GM18870 (cell line): Measurements from ENCODE around the gene TCF12.
"Not testable (repeated sequence)": the region's sequence is repeated elsewhere in the genome, so short reads cannot be mapped to it uniquely, and the experiment has no call there.

ENCODE experiments used
- ATAC-seq: cut with Tn5 transposase; IDR thresholded peaks from one replicate; pipeline ENCODE4 v1.9.1; 2021; ENCODE audit warnings: moderate library complexity; ENCODE audit not compliant: unreplicated experiment

Gene TCF12

DNA sequence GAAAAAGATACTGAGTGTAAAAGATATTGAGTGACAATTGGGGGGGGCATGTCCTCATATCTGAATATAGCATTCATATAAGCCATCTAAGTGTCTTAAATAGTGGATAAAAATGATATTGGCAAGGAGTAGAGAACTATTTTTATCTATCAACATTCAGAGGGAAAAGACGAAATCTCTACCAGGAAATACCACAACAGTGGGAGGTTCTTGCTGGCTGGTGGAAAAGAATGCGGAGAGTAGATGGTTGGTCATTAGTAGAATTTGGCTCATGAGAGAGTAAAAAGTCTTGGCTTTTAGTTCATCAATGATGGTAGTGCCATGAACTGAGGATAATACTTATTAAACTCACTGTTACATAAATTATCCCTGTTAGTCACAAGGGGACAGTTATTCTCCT, 4.8 kb upstream of the TCF12 start:
- no peak for ATAC-seq

DNA sequence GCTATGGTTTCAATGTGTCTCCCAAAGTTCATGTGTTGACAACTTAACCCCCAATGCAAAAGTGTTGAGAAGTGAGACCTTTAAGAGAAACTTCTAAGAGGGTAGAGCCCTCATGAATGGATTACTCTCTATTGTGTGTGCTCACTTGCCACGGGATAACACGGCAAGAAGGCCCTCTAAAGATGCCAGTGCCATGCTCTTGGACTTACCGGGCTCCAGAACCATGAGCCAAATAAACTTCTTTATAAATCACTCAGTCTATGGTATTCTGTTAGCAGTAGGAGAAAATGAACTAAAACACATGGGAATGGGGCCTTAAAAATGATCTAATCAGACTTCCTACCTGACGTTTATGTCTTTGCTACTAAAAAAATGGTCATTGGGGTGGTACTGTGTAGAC, 2.6 kb upstream of the TCF12 start:
- ATAC-seq, result no peak

DNA sequence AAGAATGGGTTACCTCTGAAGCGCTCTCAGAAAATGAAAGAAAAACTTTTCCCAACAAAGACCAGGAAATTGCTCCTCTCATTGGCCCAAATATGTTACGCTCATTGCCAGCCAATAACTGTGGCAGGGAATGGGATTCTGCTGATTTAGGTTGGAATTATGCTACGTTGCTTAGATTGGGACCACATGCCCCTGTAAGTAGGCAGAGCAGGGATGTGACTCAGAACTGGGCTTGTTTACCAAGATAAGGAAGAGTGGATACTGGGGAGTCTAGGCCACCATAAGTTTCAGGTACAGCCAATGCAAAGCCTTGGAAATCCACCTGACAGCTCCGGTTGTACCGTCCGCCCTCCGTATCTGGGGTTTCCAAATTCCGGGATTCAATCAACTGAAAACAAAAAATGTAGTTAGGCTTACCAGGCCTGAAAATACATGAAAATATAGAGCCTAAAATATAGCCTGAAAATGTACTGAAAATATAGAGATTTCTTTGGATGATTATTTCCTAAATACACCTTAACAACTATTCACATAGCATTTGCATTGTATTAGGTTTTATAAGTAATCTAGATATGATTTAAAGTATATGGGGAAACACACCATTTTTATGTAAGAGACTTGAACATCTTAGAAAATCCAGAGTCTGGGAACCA, 1.5 kb upstream of the TCF12 start:
- no peak for ATAC-seq

DNA sequence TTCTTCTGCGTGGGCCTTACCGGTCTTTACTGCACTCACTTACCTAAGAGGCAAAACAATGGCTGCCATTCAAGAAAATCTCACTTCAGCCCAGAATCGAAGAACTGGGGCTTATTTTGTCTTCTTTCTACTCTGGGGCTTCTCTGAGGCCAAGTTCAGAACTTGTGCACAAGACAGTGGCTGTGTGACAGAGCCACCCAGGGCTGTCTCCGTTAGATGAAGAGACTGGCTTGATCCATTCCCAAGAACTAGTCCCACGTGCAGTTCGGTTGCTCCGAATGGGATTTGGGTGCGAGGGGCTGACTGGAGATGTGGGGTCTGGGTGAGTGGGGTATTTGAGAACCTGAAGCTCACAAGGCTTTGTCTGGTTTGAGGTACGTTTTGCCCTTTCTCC, 795 bp upstream of the TCF12 start:
- ATAC-seq, result peak; percentile 8

DNA sequence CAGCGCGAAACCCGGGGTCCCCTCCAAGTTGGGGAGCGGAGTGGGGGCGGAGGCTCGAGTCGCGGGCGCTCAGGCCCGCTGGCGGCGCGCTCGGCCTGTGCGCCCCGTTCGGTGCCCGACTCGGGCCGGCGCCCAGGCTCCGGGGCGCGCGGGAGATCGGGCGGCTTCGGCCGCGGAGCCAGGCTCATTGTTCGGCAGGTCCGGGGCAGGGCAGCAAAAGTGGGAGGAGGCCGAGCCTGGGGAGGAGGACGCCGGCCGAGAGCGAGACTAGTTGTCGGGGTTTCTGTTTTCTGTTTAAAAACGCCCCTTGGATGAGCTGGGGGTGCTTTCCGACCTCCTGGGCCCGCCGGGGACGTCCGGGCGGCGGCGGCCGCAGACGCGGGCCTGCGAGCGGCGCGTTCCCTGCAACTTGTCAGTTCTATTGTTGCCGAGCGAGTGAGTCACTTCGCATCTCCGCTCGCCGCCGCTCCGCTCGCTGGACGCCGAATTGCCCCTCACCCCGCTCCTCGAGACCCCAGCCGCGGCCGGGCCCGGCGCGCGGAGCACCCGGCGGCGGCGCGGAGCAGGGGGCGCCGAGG, 676 bp downstream of the TCF12 start:
- ATAC-seq, result no peak

DNA sequence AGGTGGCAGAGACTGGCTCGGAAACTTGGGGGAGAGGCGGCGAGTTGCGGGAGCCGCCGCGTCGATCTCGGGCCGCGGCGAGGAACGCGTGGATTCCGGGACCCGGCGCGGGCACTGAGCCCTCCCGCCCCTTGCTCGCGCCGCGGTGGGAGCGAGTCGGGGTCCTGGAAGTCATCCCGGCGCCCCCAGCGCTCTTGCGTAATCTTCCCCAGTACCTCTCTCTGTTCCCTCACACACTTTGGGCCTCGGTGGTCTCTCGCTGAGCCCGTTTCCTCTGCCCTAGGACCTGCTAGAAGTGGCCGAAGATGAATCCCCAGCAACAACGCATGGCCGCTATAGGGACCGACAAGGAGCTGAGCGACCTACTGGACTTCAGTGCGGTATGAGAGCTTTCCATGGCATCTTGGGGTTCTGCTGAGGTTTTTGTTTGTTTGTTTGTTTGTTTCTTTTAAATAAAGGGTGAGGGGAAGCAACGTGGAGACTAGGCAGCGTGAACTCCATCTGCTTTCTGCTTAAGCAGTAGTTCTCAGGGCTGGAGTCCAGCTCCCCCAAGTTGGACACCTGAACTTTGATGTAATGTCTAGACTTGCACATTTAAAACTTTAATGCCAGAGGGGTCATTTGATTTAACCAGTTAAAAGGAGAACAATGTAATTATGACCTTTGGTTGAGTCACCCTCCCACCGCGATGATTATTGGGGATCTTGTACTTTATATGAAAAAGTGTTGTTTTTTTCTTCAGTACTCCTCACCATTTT, 1.3 kb downstream of the TCF12 start:
- no peak for ATAC-seq

DNA sequence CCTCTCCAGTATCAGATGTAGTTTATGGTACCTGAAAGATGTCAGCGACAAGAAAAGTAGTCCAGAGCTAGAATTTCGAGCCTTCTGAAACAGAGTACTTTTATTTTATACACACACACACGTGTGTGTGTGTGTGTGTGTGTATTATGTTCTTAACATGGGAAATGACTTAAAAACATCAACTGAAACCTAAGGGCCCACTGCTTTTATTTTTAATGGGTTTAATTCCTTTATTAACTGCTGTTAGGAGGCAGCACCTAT, 1.9 kb downstream of the TCF12 start:
- no peak for ATAC-seq

DNA sequence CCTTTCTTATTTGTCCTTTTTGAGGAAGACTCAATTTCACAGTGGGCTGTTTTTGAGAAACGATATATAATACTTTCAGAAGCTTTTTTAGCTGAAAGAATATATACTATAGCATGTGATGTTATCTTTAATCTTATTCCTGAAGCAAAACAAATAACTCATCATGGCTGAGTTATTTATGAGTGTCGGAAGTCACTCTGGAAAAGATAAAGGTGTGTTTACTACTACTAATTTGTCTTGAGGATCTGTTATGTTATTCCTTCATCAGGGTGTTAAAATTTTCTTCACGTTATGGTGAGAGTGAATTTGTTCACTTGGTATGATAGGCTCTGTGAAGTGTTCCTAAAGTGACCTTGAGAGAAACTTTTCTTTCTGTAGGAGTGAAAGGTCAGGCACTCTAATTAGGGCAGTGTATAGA, 4.7 kb downstream of the TCF12 start:
- ATAC-seq, result no peak

DNA sequence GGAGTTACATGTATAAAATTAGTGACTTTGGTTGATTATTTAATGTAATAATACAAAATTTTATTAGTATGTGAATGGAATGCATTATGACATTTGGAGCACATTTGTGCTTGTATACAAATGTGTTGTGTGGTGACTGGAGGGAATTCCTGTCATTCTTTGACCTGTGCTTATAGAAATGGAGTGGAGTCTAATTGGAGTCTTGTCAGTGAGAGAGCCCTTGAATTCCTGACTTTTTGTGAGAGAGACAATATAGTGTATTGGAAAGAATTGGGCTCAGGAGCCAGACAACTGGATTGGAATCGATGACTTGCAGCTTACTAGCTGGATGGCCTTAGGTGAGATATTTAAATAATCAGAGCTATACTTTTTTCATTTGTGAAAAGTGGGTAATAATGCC, 9.4 kb downstream of the TCF12 start:
- ATAC-seq, result no peak

DNA sequence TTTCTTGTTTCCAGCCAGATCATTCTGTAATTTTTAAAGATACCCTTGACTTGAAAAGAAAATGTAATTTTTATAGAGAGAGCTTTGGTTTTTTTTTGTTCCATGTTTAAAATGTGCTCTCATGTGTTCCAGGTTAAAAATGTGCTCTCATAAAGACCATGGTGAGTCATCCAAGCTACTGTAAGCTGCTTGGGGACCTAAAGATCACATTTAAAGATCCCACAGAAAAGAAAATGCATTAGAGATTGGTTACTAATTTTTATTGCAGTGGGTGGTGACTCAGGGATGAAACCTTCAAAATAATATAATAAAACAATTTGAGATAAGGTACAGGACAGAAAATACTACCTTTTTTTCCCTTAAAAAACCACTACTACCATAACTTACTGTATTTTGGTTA, 11.0 kb downstream of the TCF12 start:
- no peak for ATAC-seq

DNA sequence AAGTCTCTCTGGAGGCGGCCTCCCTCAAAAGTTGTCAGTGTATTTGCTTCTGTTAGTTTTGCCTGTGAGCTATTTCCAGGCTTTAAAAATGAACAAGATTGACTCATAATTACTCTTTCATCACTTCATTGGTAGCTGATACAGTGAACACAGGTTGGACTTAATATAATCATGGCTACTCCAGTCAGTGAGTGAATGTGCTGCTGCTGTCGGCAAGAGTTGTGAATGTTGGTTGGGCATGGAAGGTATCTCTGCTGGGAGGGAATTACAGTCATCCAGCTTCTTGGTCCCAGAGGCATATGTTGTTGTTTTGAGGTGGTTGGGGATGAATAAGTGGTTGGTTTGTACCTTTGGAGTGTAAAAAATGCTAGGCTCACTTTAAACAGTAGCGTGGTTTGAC, 11.5 kb downstream of the TCF12 start:
- no peak for ATAC-seq

DNA sequence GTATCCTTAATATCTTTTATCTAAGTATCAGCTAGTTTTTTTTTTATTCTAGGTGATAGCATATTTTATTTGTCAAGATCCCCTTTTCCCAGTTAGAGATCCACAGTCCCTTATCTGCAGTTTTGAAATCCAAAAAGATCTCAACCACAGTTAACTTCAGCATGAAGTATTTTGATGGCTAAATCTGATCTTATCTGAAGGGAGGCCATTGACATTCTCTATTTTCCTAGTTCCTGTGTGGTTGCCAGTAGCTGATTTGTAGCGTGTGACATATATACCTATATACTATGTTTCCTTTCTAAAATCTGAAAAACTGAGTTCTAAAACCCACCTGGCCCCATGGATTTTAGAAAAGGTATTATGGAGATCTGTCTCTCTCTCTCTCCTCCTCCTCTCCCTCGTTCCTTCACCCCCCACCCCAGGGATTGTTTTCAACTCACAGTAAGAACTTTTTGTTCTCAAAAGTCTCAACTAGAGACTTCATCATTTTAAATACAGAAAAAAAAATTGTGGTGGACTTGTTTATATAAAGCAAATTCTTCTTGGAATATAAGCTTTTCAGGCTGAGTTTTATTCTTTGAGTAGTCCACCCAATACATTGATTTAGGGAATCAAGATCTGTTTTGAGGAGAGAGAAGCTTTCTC, 12.3 kb downstream of the TCF12 start:
- no peak for ATAC-seq

DNA sequence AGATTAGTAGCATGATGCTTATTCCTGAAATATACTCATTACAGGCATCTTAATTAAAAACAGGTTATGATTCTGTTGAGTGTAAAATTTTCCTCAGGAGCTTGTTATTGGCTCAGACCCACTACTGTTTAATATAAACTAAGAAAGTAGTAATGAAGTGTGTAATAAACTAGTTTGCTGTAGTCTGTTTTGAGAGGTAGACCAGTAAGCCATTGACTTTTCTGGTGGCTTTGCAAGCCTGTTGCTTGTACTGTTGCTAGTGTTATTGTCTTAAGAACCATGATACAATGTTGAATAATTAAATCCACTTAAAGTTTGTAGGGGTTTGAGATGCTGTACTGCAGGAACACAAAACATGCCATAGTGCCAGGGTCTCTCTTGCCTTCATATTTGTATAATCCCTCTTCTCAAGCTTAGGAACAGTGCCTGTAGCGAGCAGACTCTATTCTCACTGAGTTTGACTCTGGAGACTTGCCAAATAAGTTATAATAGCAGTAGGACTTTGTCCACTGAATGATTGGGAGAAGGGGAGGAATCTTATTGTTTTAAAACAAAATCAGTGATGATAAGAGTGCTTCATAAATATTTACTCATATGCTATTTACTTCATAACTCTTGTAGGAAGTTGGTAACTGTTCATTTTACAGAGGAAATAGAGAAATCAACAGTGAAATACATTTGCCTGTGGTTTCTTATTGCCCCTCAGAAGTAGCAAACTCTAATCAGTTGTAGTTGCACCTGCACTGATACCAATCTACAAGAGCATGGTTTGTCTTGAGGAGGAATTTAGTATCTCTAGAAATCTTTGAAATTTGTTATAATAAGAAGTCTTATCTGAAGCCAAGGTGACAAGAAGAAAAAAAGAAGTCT, 13.4 kb downstream of the TCF12 start:
- ATAC-seq, result no peak

DNA sequence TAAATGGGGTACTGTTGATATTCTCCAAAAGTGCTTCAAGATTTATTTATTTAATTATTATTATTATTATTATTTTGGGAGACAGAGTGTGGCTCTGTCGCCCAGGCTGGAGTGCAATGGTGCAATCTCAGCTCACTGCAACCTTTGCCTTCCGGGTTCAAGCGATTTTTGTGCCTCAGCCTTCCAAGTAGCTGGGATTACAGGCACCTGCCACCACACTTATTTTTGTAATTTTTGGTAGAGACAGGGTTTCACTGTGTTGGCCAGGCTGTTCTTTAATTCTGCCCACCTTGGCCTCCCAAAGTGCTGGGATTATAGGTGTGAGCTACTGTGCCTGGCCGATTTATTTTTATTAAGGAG, 14.0 kb downstream of the TCF12 start:
- ATAC-seq, result not testable (repeated sequence)

DNA sequence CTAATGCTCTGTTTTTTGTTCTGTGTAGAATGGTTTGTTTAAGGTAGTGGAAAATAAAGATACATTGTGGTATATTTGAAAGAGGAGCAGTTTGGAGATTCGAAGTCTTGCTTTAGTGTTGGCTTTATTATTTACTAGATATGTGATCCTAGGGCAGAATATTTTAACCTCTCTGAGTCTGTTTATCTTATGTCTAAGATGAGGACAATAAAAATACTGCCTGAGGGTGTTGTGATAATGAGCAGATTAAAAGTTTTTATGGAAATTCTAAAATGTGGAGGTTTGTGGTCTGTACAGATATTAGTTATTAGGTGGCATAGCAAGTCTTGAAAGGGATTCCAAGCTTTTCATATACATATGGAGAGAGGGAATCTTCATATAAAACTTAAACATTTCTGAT, 15.0 kb downstream of the TCF12 start:
- ATAC-seq, result no peak

DNA sequence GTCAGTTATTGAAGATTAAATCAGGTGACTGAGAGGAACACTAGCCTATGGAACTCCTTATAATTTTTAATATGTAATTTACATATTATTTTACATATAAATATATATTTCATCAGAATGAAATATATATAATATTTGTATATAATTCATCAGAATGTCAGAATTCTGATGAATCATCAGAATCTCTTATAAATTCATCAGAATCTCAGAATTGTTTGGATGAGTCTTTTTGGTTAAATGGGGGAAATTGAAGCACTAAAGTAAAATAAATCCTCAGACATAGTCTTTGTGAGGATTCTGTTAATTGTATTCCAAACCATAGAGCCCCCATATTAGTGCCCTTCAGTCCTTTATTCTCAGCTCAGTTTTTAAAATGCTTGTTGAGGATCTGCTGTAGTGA, 15.4 kb downstream of the TCF12 start:
- ATAC-seq, result no peak

DNA sequence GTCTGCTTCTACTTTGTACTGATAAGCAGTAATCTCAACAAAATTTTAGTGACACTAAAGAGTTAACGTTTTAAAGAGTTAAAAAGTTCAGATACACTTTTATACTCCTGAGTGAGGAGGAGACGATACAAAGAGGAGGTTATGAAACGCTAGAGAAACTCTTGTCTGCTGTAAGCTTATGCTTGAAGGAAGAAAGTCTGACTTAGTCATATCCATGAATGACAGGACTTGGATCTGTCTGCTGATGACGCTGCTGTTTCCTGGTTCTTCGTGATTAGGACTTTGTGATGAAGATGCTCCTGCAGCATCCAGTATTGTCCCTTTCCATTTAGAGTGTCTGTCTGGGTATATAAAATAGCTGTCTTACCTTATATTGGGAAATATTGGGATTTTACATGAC, 15.8 kb downstream of the TCF12 start:
- no peak for ATAC-seq

DNA sequence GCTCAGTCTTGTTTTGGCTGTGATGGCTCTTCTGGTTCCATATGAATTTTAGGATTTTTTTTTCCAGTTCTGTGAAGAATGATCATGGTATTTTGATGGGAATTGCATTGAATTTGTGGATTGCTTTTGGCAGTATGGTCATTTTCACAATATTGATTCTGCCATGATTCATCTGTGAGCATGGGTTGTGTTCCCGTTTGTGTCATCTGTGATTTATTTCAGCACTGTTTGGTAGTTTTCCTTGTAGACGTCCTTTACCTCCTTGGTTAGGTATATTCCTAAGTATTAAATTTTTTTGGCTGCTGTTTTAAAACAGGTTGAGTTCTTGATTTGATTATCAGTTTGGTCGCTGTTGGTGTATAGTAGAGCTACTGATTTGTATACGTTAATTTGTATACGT, 18.5 kb downstream of the TCF12 start:
- no peak for ATAC-seq

DNA sequence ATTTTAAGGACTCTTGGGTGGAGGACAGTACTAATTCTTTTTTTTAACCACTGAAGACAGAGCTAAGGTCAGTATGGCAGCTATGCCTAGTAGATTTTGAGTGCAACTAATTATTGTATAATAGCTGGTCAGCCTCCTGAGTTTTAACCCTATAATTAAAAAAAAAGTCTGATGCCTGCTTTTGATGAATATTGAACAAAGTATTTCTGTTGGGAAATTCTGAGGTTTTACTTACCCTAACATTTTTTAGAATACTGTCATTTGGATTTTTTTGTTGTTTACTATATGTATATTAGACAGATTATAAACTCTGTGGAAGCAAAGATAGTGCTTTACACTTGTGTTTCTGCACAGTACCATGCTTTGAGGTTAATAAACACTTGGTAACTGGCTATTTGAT, 20.8 kb downstream of the TCF12 start:
- no peak for ATAC-seq

DNA sequence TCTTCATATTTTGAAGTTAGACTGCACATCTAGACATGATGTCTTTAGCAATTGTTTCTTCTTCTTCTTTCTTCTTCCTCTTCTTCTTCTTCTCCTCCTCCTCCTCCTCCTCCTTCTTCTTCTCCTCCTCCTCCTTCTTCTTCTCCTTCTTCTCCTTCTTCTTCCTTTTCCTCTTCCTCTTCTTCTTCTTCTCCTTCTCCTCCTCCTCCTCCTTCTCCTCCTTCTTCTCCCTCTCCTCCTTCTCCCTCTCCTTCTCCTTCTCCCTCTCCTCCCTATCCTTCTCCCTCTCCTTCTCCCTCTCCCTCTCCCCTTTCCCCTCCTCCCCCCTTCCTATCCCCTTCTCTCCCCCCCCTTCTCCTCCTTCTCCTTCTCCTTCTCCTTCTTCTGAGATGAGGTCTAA, 21.9 kb downstream of the TCF12 start:
- ATAC-seq, result no peak

DNA sequence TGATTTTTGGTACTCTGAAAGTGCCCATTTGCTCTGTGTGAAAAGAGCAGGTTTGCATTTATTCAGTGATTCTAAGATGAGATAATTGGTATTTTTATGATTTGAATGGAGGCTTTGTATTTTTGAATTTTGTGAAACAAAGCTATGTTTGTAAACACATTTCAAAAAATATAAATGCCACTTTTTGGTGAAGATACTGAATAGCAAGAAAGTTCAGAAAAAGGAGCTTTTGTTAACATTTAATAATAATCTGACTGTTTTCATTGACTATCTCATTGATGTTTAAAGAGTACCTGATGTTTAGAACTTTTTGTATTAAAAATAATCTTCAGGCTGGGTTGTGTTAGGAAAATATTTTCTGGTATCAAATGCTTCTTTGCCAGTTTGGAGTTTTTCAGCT, 23.7 kb downstream of the TCF12 start:
- ATAC-seq, result no peak
